ENCODE measurements around the gene CCND1. TPM values are rescaled to one million over a fixed set of nuclear protein-coding genes. Genes with fewer than 3 reads are reported as not detected.

Gene CCND1
- total RNA-seq, 4 donors from 2014 or later, result 54.4 to 92.7 (median 62.0) TPM

DNA sequence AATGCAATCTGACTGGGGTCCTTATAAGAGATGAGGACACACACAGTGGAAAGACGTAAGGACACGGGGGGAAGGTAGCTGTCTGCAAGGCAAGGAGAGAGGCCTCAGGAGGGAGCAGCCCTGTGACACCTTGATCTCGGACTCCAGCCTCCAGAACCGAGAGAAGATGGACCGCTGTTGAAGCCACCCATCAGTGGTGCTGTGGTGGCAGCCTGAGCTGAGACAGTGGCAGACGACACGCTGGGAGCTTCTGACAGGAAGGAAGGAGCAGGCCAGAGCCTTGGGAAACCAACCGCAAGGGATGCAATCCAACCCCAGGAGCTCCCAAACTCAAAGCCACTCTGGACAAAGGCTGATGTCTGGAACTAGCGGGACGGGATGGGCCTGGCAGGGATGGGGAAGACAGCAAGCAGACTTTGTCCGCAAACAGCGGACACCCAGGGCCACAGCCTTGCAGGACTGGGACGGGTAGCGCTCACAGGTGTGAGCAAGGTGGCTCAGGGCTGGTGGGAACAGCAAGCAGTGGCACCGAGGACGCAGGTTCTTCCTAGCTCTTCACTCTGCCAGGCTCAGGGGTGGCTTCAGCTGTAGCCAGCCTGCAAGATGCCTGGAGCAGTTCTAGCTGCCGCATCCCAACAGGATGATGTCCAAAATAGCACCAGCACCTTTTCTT is 23.3 kb downstream of the CCND1 start:
- no peak for TF ChIP-seq POLR2AphosphoS5 (IDR thresholded peaks at IDR 0.05)
- TF ChIP-seq, protein P1, sequence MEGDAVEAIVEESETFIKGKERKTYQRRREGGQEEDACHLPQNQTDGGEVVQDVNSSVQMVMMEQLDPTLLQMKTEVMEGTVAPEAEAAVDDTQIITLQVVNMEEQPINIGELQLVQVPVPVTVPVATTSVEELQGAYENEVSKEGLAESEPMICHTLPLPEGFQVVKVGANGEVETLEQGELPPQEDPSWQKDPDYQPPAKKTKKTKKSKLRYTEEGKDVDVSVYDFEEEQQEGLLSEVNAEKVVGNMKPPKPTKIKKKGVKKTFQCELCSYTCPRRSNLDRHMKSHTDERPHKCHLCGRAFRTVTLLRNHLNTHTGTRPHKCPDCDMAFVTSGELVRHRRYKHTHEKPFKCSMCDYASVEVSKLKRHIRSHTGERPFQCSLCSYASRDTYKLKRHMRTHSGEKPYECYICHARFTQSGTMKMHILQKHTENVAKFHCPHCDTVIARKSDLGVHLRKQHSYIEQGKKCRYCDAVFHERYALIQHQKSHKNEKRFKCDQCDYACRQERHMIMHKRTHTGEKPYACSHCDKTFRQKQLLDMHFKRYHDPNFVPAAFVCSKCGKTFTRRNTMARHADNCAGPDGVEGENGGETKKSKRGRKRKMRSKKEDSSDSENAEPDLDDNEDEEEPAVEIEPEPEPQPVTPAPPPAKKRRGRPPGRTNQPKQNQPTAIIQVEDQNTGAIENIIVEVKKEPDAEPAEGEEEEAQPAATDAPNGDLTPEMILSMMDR (IDR thresholded peaks at IDR 0.05), result no peak
- no peak for TF ChIP-seq POLR2A (IDR thresholded peaks at IDR 0.05; ENCODE audit: low read depth)
- TF ChIP-seq EP300 (IDR thresholded peaks at IDR 0.05), result no peak
- Histone ChIP-seq H3K27me3 (no peaks in the 10 kb centered on the region), H3K9me3 (no peaks in the 10 kb centered on the region), H3K36me3 (peaks cover 30 to 83% (median 70%) of the 10 kb centered on the region in 4 donors), H3K27ac (replicated peaks in 1 of 4) (no peak overlapping the region), H3K4me1 (no peaks in the 10 kb centered on the region), H3K4me3 (no peak overlapping the region)
- WGBS, result 90% methylated on average over 17 of the region's 17 CpGs
- intact Hi-C loops (cut with DNase I), result no loop called here
- no peak for DNase-seq (ENCODE audit: extremely low spot score)

DNA sequence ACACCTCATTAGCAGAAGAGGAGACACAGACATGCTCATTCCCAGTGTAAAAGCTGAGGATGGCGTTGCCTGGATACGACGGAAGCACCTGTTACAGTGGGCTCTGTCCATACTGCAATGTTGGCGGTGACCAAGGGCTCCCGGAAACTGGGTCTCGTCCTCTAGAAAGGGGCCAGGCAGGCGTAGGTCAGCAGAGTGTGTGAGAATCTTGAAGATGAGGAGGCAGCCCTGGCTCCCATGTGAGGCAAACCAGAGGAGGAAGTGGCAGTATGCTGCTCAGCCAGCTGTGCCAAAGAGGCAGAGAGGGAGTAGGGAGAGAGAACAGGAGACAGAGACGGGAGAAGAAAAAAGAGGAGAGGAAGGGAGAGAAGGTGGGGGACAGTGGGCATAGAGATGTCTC is 23.9 kb downstream of the CCND1 start:
- no peak for DNase-seq (ENCODE audit: extremely low spot score)
- H3K9me3 ChIP-seq, result no peaks in the 10 kb centered on the region
- TF ChIP-seq, protein P1 (IDR thresholded peaks at IDR 0.05), result no peak
- TF ChIP-seq POLR2A (IDR thresholded peaks at IDR 0.05; ENCODE audit: low read depth) (no peak), POLR2AphosphoS5 (IDR thresholded peaks at IDR 0.05) (no peak), EP300 (IDR thresholded peaks at IDR 0.05) (no peak)
- H3K36me3 ChIP-seq, result peaks cover 33 to 87% (median 76%) of the 10 kb centered on the region in 4 donors
- 87% methylated on average over 8 of the region's 8 CpGs for WGBS
- H3K27me3 ChIP-seq, result no peaks in the 10 kb centered on the region
- no peak overlapping the region for H3K4me3 ChIP-seq
- no peak overlapping the region for H3K27ac ChIP-seq (replicated peaks in 1 of 4)
- intact Hi-C loops (cut with DNase I), result no loop called here
- H3K4me1 ChIP-seq, result peaks cover under 1 to 5% (median 3%) of the 10 kb centered on the region in 4 donors

DNA sequence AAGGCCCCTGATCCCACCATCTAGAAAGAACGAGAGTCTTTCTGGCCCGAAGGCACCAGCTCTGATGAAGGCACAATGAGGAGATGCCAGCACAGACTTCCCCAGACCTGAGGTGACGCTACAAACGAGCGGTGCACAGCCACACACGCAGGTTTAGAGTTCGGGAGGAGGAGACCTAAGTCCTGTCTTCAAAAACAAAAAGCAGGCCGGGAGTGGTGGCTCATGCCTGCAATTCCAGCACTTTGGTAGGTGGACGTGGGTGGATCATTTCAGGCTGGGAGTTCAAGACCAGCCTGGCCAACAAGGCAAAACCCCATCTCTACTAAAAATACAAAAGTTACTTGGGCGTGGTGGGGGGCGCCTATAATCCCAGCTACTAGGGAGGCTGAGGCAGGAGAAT is 24.7 kb downstream of the CCND1 start:
- 90% methylated on average over 11 of the region's 11 CpGs for WGBS
- no peak for DNase-seq (ENCODE audit: extremely low spot score)
- Histone ChIP-seq H3K4me3 (no peak overlapping the region), H3K27ac (replicated peaks in 1 of 4) (no peak overlapping the region), H3K9me3 (no peaks in the 10 kb centered on the region), H3K36me3 (peaks cover 33 to 86% (median 79%) of the 10 kb centered on the region in 4 donors), H3K27me3 (no peaks in the 10 kb centered on the region), H3K4me1 (peaks cover 8 to 13% (median 10%) of the 10 kb centered on the region in 4 donors)
- TF ChIP-seq, protein P1 (IDR thresholded peaks at IDR 0.05), result no peak
- TF ChIP-seq POLR2A (IDR thresholded peaks at IDR 0.05; ENCODE audit: low read depth) (no peak), EP300 (IDR thresholded peaks at IDR 0.05) (no peak), POLR2AphosphoS5 (IDR thresholded peaks at IDR 0.05) (no peak)
- intact Hi-C loops (cut with DNase I), result no loop called here

DNA sequence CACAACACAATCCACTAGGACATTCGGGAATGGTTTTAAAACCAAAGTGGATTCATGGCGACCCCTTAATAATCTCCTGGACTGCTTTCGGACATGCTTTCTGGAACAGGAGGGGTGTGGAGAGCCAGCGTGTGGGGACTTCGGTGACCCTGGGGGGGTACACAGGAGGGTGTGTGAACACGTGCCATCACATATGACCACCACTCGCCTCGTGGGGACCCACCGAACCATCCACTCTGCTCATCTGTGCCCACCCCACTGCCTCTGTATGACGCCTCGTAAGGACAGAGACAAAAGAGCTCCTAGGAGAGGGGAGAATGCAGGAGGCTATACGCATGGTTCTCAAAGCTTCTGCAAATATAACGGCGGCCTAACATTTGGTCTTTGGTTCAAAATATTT is 25.3 kb downstream of the CCND1 start:
- TF ChIP-seq EP300 (IDR thresholded peaks at IDR 0.05) (no peak), POLR2A (IDR thresholded peaks at IDR 0.05; ENCODE audit: low read depth) (no peak), POLR2AphosphoS5 (IDR thresholded peaks at IDR 0.05) (no peak)
- TF ChIP-seq, protein P1 (IDR thresholded peaks at IDR 0.05), result no peak
- Histone ChIP-seq H3K4me3 (no peak overlapping the region), H3K4me1 (peaks cover 8 to 13% (median 11%) of the 10 kb centered on the region in 4 donors), H3K27me3 (no peaks in the 10 kb centered on the region), H3K36me3 (peaks cover 33 to 86% (median 77%) of the 10 kb centered on the region in 4 donors), H3K9me3 (no peaks in the 10 kb centered on the region), H3K27ac (replicated peaks in 1 of 4) (no peak overlapping the region)
- DNase-seq (ENCODE audit: extremely low spot score), result no peak
- intact Hi-C loops (cut with DNase I), result no loop called here
- WGBS, result 93% methylated on average over 13 of the region's 14 CpGs
